Activated CD8-positive, alpha-beta T cell treated with anti-CD3 and anti-CD28 coated beads for 36 hours (primary cell): ENCODE results near the gene SLC22A23. TPM values are rescaled to one million over a fixed set of nuclear protein-coding genes. Genes with fewer than 3 reads are reported as not detected.

Experiments
- ATAC-seq: fragments of 200-7000 bp; cut with Tn5 transposase; one replicate; pipeline ENCODE4 v1.10.0; 2021; ENCODE audit warnings: mild to moderate bottlenecking, moderate library complexity
- CTCF ChIA-PET: fragments of 350-600 bp; sonication (Branson Sonifier 250); formaldehyde crosslinking; loops from one replicate; lab custom pipeline; 2021; ENCODE audit warnings: antibody characterized with exemption; lab: Charles Lee
- POLR2A ChIA-PET: fragments of 350-600 bp; sonication (Branson Sonifier 250); formaldehyde crosslinking; loops from one replicate; lab custom pipeline; 2021; ENCODE audit warnings: antibody characterized with exemption; lab: Charles Lee
- DNase-seq: peaks from one replicate; pipeline ENCODE4 v3.0.0-alpha.2; 2020
- H3K27ac Mint-ChIP-seq: one replicate; pipeline ENCODE4 v1.8.0; 2021; ENCODE audit warnings: mild to moderate bottlenecking, mixed read lengths
- H3K27me3 Mint-ChIP-seq: one replicate; pipeline ENCODE4 v1.8.0; 2021; ENCODE audit warnings: mixed read lengths
- H3K36me3 Mint-ChIP-seq: one replicate; pipeline ENCODE4 v1.8.0; 2021; ENCODE audit warnings: low read depth, mixed read lengths
- H3K4me1 Mint-ChIP-seq: one replicate; pipeline ENCODE4 v1.8.0; 2021; ENCODE audit warnings: low read depth, mixed read lengths
- H3K4me3 Mint-ChIP-seq: one replicate; pipeline ENCODE4 v1.8.0; 2021; ENCODE audit warnings: mild to moderate bottlenecking, moderate library complexity, mixed read lengths
- H3K9me3 Mint-ChIP-seq: one replicate; pipeline ENCODE4 v1.8.0; 2021; ENCODE audit warnings: mixed read lengths
- CTCF ChIP-seq: fragments of 200-600 bp; IDR thresholded peaks from one replicate; pipeline ENCODE4 v1.8.0; 2022; ENCODE audit warnings: antibody characterized with exemption, mild to moderate bottlenecking
- intact Hi-C: fragments of 100-400 bp; cut with micrococcal nuclease; formaldehyde crosslinking; loops from one replicate; pipeline ENCODE4 v1.10.0; 2022
- total RNA-seq, 2 experiments: library from RNA; stranded (reverse); gene quantifications; one replicate each; pipeline ENCODE4 v1.2.3, GENCODE V29; 2021

The SLC22A23 gene
- total RNA-seq: under 1 TPM; 0.16 to 0.34 TPM

- POLR2A ChIA-PET: no interaction called here
- Mint-ChIP-seq H3K4me3 (peak within 1 kb of the TSS; percentile 61), H3K9me3 (no peaks in the 10 kb centered on the region), H3K27ac (no peak within 1 kb of the TSS), H3K36me3 (no peaks in the 10 kb centered on the region), H3K4me1 (peaks cover 10% of the 10 kb centered on the region), H3K27me3 (peaks cover 26% of the 10 kb centered on the region)
- CTCF ChIA-PET: interaction anchor here (0.6 kb wide), 1 partner anchor 178 kb away, joined by 3 read pairs; no protein-coding TSS in a partner anchor
- DNase-seq (peak; percentile 57), ATAC-seq (peak; percentile 72)
- intact Hi-C loops: loop anchor here (5.0 kb wide), 1 partner anchor 45 kb away; no protein-coding TSS in a partner anchor
- peak; percentile 84 for TF ChIP-seq CTCF
Observed at GRCh38 chr6:3456898-3457709, at the start of gene SLC22A23. SLC22A23 (minus strand) TSS chr6:3457050; CDS start chr6:3456559, 491 bp downstream.

GRCh38 chr6:3506200-3506599 is 49.4 kb upstream of the SLC22A23 start:
- Mint-ChIP-seq H3K4me1 (no peaks in the 10 kb centered on the region), H3K27ac (no peak overlapping the region), H3K4me3 (no peak overlapping the region), H3K27me3 (peaks cover 3% of the 10 kb centered on the region), H3K9me3 (no peaks in the 10 kb centered on the region), H3K36me3 (no peaks in the 10 kb centered on the region)
- POLR2A ChIA-PET: no interaction called here
- ATAC-seq (no peak), DNase-seq (no peak)
- no peak for TF ChIP-seq CTCF
- CTCF ChIA-PET: no interaction called here
- intact Hi-C loops: no loop called here

- no peak overlapping the region for H3K27ac Mint-ChIP-seq
- ATAC-seq (no peak), DNase-seq (no peak)
- H3K4me1 Mint-ChIP-seq: no peaks in the 10 kb centered on the region
- ChIA-PET POLR2A (no interaction called here), CTCF (no interaction called here)
- no peaks in the 10 kb centered on the region for H3K9me3 Mint-ChIP-seq
- no peak for TF ChIP-seq CTCF
- H3K4me3 Mint-ChIP-seq: no peak overlapping the region
- intact Hi-C loops: no loop called here
- peaks cover 3% of the 10 kb centered on the region for H3K27me3 Mint-ChIP-seq
- no peaks in the 10 kb centered on the region for H3K36me3 Mint-ChIP-seq
Observed at GRCh38 chr6:3504938-3505805, 48.3 kb upstream of the SLC22A23 start.

GRCh38 chr6:3504354-3504753 is 47.5 kb upstream of the SLC22A23 start:
- DNase-seq (no peak), ATAC-seq (no peak)
- CTCF ChIA-PET: no interaction called here
- H3K9me3 Mint-ChIP-seq: no peaks in the 10 kb centered on the region
- POLR2A ChIA-PET: no interaction called here
- H3K4me1 Mint-ChIP-seq: no peaks in the 10 kb centered on the region
- no peak overlapping the region for H3K4me3 Mint-ChIP-seq
- intact Hi-C loops: no loop called here
- H3K27me3 Mint-ChIP-seq: peaks cover 3% of the 10 kb centered on the region
- no peaks in the 10 kb centered on the region for H3K36me3 Mint-ChIP-seq
- TF ChIP-seq CTCF: no peak
- no peak overlapping the region for H3K27ac Mint-ChIP-seq
